Endothelial cell (in vitro differentiated cells): ENCODE data around the gene MCOLN3. TPM values are rescaled to one million over a fixed set of nuclear protein-coding genes. Genes with fewer than 3 reads are reported as not detected.

Experiments used
- DNase-seq: peaks from one replicate; pipeline ENCODE4 v3.0.0; 2021; ENCODE audit warnings: low spot score
- H3K27ac Mint-ChIP-seq: one replicate; pipeline ENCODE4 v1.8.0; 2021; ENCODE audit warnings: mixed read lengths, inconsistent platforms; ENCODE audit not compliant: unreplicated experiment
- H3K27me3 Mint-ChIP-seq: one replicate; pipeline ENCODE4 v1.8.0; 2021; ENCODE audit warnings: mild to moderate bottlenecking, moderate library complexity, mixed read lengths, inconsistent platforms; ENCODE audit not compliant: unreplicated experiment
- H3K36me3 Mint-ChIP-seq: one replicate; pipeline ENCODE4 v1.8.0; 2021; ENCODE audit warnings: mild to moderate bottlenecking, low read depth, mixed read lengths, inconsistent platforms; ENCODE audit not compliant: unreplicated experiment
- H3K4me1 Mint-ChIP-seq: one replicate; pipeline ENCODE4 v1.8.0; 2021; ENCODE audit warnings: mild to moderate bottlenecking, mixed read lengths, inconsistent platforms; ENCODE audit not compliant: unreplicated experiment
- H3K4me3 Mint-ChIP-seq: one replicate; pipeline ENCODE4 v1.8.0; 2021; ENCODE audit warnings: mild to moderate bottlenecking, mixed read lengths, inconsistent platforms; ENCODE audit not compliant: unreplicated experiment
- H3K9me3 Mint-ChIP-seq: one replicate; pipeline ENCODE4 v1.8.0; 2021; ENCODE audit warnings: mixed read lengths, inconsistent platforms; ENCODE audit not compliant: unreplicated experiment
- total RNA-seq: library from RNA; stranded (reverse); fragmentation: NEBNext Ultra II Directional; extraction: Animal tissue kit (Norgen Biotek cat#: 25700); gene quantifications from one replicate; pipeline ENCODE4 v1.2.1, GENCODE V29; 2021; ENCODE audit not compliant: unreplicated experiment
- TF ChIP-seq, protein P1 (sequence below): fragments of 200-600 bp; sonication (generic); IDR thresholded peaks from one replicate; pipeline ENCODE4 v1.5.0; 2021; ENCODE audit warnings: antibody characterized with exemption; ENCODE audit not compliant: unreplicated experiment

MCOLN3 gene
- total RNA-seq, 1 donor from 2014 or later: 0.90 TPM

DNA sequence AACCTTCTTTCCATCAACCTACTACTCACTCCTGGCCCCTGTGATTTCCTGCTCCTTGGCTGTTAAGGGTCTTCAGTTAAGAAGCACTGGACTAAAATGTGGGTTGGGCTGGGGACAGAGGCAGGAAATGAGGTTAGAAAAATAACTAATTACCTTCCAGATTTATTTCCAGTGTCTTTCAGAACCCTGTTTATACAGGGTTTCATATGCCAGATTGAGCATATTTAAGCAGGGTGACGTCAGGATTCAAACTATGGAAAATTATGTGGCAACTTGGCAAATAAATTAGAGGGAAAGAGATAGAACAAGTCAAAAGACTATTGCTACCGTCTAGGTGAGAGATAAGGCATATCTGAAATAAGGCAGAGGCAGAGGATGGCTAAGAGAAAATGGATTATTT lies 11.7 kb upstream of the MCOLN3 start:
- peaks cover 8% of the 10 kb centered on the region for H3K4me1 Mint-ChIP-seq
- no peaks in the 10 kb centered on the region for H3K36me3 Mint-ChIP-seq

DNA sequence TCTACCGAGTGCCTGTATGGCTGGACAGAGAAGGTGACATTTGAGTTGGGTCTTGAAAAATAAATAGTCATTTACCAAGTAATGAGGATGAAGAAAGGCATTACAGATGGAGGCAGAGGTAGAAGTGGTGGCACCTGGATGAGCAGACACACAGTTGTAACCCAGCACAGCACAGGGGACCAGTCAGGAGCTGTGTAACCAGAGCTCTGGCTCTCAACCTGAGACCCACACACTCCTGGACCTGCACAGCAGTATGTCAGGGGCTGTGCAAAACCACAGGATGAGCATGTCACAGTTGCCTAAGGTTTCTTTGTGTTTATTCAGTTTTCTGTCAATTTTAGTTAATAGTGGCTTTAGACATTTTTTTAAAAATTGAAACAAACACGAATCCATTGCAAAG lies 11.3 kb upstream of the MCOLN3 start:
- Mint-ChIP-seq H3K4me3 (no peak overlapping the region), H3K27ac (no peak overlapping the region), H3K36me3 (no peaks in the 10 kb centered on the region), H3K4me1 (peaks cover 8% of the 10 kb centered on the region), H3K9me3 (no peaks in the 10 kb centered on the region), H3K27me3 (peaks cover 3% of the 10 kb centered on the region)
- TF ChIP-seq, protein P1, sequence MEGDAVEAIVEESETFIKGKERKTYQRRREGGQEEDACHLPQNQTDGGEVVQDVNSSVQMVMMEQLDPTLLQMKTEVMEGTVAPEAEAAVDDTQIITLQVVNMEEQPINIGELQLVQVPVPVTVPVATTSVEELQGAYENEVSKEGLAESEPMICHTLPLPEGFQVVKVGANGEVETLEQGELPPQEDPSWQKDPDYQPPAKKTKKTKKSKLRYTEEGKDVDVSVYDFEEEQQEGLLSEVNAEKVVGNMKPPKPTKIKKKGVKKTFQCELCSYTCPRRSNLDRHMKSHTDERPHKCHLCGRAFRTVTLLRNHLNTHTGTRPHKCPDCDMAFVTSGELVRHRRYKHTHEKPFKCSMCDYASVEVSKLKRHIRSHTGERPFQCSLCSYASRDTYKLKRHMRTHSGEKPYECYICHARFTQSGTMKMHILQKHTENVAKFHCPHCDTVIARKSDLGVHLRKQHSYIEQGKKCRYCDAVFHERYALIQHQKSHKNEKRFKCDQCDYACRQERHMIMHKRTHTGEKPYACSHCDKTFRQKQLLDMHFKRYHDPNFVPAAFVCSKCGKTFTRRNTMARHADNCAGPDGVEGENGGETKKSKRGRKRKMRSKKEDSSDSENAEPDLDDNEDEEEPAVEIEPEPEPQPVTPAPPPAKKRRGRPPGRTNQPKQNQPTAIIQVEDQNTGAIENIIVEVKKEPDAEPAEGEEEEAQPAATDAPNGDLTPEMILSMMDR: no peak
- no peak for DNase-seq

More for the DNA sequence above, 11.7 kb upstream of the MCOLN3 start:
- no peak for DNase-seq
- Mint-ChIP-seq H3K4me3 (no peak overlapping the region), H3K27me3 (peaks cover 3% of the 10 kb centered on the region), H3K9me3 (no peaks in the 10 kb centered on the region), H3K27ac (no peak overlapping the region)
- TF ChIP-seq, protein P1: no peak

DNA sequence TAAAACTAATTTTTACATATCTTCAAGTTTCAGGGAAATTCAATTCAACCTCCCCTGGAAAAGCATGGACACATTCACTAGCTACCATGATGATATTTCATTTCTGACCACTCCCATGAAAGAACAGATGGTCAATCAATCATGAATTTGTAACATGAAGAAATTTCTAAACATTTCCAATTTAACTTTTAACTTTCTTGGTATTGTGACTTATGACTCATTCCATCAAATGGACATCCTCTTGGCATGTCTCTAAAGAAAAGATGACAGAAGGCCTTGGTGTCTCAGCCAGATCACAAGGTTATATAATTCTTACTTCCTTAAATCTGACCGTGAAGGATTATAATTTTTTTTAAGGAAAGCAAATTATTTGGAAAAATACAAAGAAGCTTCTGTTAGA lies 10.5 kb upstream of the MCOLN3 start:
- TF ChIP-seq, protein P1: no peak
- H3K4me3 Mint-ChIP-seq: no peak overlapping the region
- H3K4me1 Mint-ChIP-seq: peaks cover 8% of the 10 kb centered on the region
- H3K27me3 Mint-ChIP-seq: peaks cover 3% of the 10 kb centered on the region
- no peak overlapping the region for H3K27ac Mint-ChIP-seq
- DNase-seq: no peak
- H3K36me3 Mint-ChIP-seq: no peaks in the 10 kb centered on the region
- H3K9me3 Mint-ChIP-seq: no peaks in the 10 kb centered on the region

- TF ChIP-seq, protein P1: no peak
- no peak for DNase-seq
- H3K9me3 Mint-ChIP-seq: no peaks in the 10 kb centered on the region
- peaks cover 8% of the 10 kb centered on the region for H3K4me1 Mint-ChIP-seq
- peaks cover 3% of the 10 kb centered on the region for H3K27me3 Mint-ChIP-seq
- H3K4me3 Mint-ChIP-seq: no peak overlapping the region
- H3K27ac Mint-ChIP-seq: no peak overlapping the region
- no peaks in the 10 kb centered on the region for H3K36me3 Mint-ChIP-seq
Observed at GRCh38 chr1:85058311-85058710, 10.0 kb upstream of the MCOLN3 start.

DNA sequence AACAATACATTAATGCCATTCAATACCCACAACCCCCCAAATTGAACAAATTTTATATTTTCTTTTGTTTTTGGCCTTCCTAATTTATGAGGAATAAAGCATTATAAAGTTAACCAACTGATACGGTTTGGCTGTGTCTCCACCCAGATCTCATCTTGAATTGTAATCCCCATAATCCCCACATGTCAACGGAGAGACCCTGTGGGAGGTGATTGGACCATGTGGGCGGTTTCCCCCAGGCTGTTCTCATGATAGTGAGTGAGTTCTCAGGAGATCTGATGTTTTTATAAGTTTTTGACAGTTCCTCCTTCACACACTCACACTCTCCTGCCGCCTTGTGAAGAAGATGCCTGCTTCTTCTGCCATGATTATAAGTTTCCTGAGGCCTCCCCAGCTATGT lies 6.4 kb upstream of the MCOLN3 start:
- Mint-ChIP-seq H3K4me3 (no peak overlapping the region), H3K9me3 (no peaks in the 10 kb centered on the region), H3K4me1 (peaks cover 2% of the 10 kb centered on the region), H3K36me3 (no peaks in the 10 kb centered on the region), H3K27me3 (no peaks in the 10 kb centered on the region), H3K27ac (no peak overlapping the region)
- TF ChIP-seq, protein P1: no peak
- DNase-seq: no peak
